Measurements from ENCODE around the gene CCDC85C.

CCDC85C gene

GRCh38 chr14:99527026-99527425 lies 77.0 kb downstream of the CCDC85C start:
- TF ChIP-seq POLR2A (IDR thresholded peaks at IDR 0.05; ENCODE audit: low read length) (no peak), GATA1 (IDR thresholded peaks at IDR 0.05; ENCODE audit: low read depth, low read length) (no peak)
- no peak for DNase-seq

GRCh38 chr14:99525699-99526080 lies 78.3 kb downstream of the CCDC85C start:
- DNase-seq = no peak

GRCh38 chr14:99524804-99525698 lies 79.0 kb downstream of the CCDC85C start:
- DNase-seq = no peak

More at GRCh38 chr14:99525699-99526080, 78.3 kb downstream of the CCDC85C start:
- TF ChIP-seq GATA1 (IDR thresholded peaks at IDR 0.05; ENCODE audit: low read depth, low read length) (no peak), POLR2A (IDR thresholded peaks at IDR 0.05; ENCODE audit: low read length) (no peak)

GRCh38 chr14:99524091-99524661 lies 79.8 kb downstream of the CCDC85C start:
- TF ChIP-seq GATA1 (IDR thresholded peaks at IDR 0.05; ENCODE audit: low read depth, low read length) = no peak
- no peak for TF ChIP-seq POLR2A (IDR thresholded peaks at IDR 0.05; ENCODE audit: low read length)

More at GRCh38 chr14:99524804-99525698, 79.0 kb downstream of the CCDC85C start:
- TF ChIP-seq POLR2A (IDR thresholded peaks at IDR 0.05; ENCODE audit: low read length) (no peak), GATA1 (IDR thresholded peaks at IDR 0.05; ENCODE audit: low read depth, low read length) (no peak)

GRCh38 chr14:99523704-99524055 lies 80.3 kb downstream of the CCDC85C start:
- DNase-seq = no peak
- TF ChIP-seq GATA1 (IDR thresholded peaks at IDR 0.05; ENCODE audit: low read depth, low read length) = no peak
- no peak for TF ChIP-seq POLR2A (IDR thresholded peaks at IDR 0.05; ENCODE audit: low read length)

More at GRCh38 chr14:99524091-99524661, 79.8 kb downstream of the CCDC85C start:
- DNase-seq = no peak

GRCh38 chr14:99522934-99523703 lies 80.9 kb downstream of the CCDC85C start:
- TF ChIP-seq GATA1 (IDR thresholded peaks at IDR 0.05; ENCODE audit: low read depth, low read length) (no peak), POLR2A (IDR thresholded peaks at IDR 0.05; ENCODE audit: low read length) (no peak)
- no peak for DNase-seq

GRCh38 chr14:99522457-99522891 lies 81.5 kb downstream of the CCDC85C start:
- TF ChIP-seq GATA1 (IDR thresholded peaks at IDR 0.05; ENCODE audit: low read depth, low read length) = no peak
- TF ChIP-seq POLR2A (IDR thresholded peaks at IDR 0.05; ENCODE audit: low read length) = no peak
- no peak for DNase-seq

GRCh38 chr14:99522025-99522401 lies 82.0 kb downstream of the CCDC85C start:
- no peak for TF ChIP-seq GATA1 (IDR thresholded peaks at IDR 0.05; ENCODE audit: low read depth, low read length)
- no peak for TF ChIP-seq POLR2A (IDR thresholded peaks at IDR 0.05; ENCODE audit: low read length)

DNA sequence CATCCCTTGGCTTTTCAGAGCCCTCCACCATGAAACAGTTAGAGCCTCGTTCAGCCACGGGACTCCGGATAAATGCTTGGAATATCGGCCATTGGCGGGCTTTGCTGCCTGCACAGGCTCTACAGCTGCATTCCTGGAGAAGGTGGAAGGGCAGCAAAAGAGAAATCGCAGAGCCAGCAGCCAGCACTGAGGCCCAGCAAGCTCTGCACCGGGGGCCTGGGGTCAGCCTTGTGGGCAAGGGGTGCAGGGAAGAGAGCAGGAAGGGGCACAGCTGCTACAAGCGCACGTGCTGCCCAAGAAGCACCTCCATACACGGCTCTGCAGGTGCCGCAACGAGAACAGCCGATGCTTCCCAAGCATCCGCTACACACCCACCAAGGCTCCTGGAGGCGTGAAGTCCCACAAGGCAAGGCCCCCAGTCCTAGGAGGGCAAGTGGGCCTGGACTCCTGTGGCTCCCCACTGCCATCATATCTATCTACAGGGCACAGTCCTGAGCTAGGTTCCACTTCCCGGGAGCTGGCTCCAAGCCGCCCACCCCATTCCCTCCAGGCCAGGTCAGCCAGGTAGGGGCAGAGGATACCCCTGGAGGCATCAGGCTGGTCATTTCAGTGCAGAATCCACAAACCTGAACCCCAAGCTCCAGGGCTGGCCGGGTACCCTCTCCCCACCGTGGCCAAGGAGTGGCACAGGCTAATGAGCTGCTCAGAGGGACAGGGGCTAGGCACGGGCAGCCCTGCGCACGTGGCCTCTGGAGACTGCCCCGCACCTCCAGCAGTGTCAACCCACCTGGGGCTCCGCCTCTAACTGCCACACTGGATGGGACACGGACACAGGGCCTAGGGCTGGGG lies 82.6 kb downstream of the CCDC85C start:
- no peak for TF ChIP-seq GATA1 (IDR thresholded peaks at IDR 0.05; ENCODE audit: low read depth, low read length)
- TF ChIP-seq POLR2A (IDR thresholded peaks at IDR 0.05; ENCODE audit: low read length) = no peak
- DNase-seq = no peak

More at GRCh38 chr14:99522025-99522401, 82.0 kb downstream of the CCDC85C start:
- no peak for DNase-seq

GRCh38 chr14:99520571-99521081 lies 83.4 kb downstream of the CCDC85C start:
- no peak for TF ChIP-seq GATA1 (IDR thresholded peaks at IDR 0.05; ENCODE audit: low read depth, low read length)
- no peak for TF ChIP-seq POLR2A (IDR thresholded peaks at IDR 0.05; ENCODE audit: low read length)
- no peak for DNase-seq

GRCh38 chr14:99519931-99520421 lies 84.0 kb downstream of the CCDC85C start:
- no peak for DNase-seq
- TF ChIP-seq GATA1 (IDR thresholded peaks at IDR 0.05; ENCODE audit: low read depth, low read length) = no peak

DNA sequence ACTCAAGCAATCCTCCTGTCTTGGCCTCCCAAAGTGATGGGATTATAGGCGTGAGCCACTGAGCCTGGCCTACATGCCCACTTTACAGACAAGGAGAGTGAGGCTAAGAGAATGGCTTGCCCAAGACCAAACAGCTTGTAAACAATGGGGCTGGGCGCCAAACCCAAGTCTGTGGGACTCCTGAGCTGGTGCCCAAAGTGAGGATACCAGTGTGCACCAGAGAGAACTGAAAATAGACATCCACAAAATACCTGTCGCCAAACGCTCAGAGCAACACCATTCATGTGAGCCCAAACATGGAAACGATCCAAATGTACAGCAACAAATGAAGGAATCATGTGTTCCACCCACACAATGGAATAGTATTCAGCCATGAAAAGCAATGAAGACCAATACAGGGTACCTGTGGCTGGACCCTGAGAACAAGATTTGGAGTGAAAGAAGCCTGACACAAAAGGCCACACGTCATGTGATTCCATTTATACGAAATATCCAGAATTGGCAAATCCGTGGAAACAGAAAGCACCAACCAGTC lies 84.6 kb downstream of the CCDC85C start:
- no peak for TF ChIP-seq GATA1 (IDR thresholded peaks at IDR 0.05; ENCODE audit: low read depth, low read length)
- no peak for TF ChIP-seq POLR2A (IDR thresholded peaks at IDR 0.05; ENCODE audit: low read length)
- DNase-seq = no peak

Data from erythroblast (primary cell).